GM23338 (cell line): ENCODE measurements around the gene RNASE8. TPM values are rescaled to one million over a fixed set of nuclear protein-coding genes. Genes with fewer than 3 reads are reported as not detected.

Experiments used
- ATAC-seq: fragments of 200-7000 bp; cut with Tn5 transposase; 3 replicates; pipeline ENCODE4 v1.9.1; 2020
- DNase-seq: peaks from one replicate; pipeline ENCODE4 v3.0.0-alpha.2; 2015; ENCODE audit warnings: low spot score
- H2AFZ ChIP-seq: fragments of 200-600 bp; sonication (generic); 2 replicates; pipeline ENCODE4 v1.8.0; 2016; ENCODE audit warnings: antibody characterized with exemption, mild to moderate bottlenecking, moderate library complexity
- H3F3A ChIP-seq: fragments of 200-600 bp; sonication (generic); replicated peaks from 2 replicates; pipeline ENCODE4 v1.8.0; 2017; ENCODE audit warnings: antibody characterized with exemption, mixed run types, low read depth
- H3K27ac ChIP-seq: fragments of 200-600 bp; sonication (generic); 2 replicates; pipeline ENCODE4 v1.6.1; 2016; ENCODE audit warnings: low read depth
- H3K27me3 ChIP-seq: fragments of 200-600 bp; sonication (generic); 2 replicates; pipeline ENCODE4 v1.8.0; 2016; ENCODE audit warnings: mild to moderate bottlenecking, mixed run types, moderate library complexity; ENCODE audit not compliant: insufficient read depth
- H3K36me3 ChIP-seq: fragments of 200-600 bp; sonication (generic); 2 replicates; pipeline ENCODE4 v1.8.0; 2016; ENCODE audit warnings: mild to moderate bottlenecking; ENCODE audit not compliant: insufficient read depth
- H3K4me1 ChIP-seq: fragments of 200-600 bp; sonication (generic); 2 replicates; pipeline ENCODE4 v1.8.0; 2016; ENCODE audit warnings: mild to moderate bottlenecking, moderate library complexity; ENCODE audit not compliant: insufficient read depth
- H3K4me2 ChIP-seq: fragments of 200-600 bp; sonication (generic); 2 replicates; pipeline ENCODE4 v1.7.1; 2017; ENCODE audit warnings: mixed run types
- H3K4me3 ChIP-seq: fragments of 200-600 bp; sonication (generic); 2 replicates; pipeline ENCODE4 v1.6.1; 2016; ENCODE audit warnings: mixed run types
- H3K79me2 ChIP-seq: fragments of 200-600 bp; sonication (generic); replicated peaks from 2 replicates; pipeline ENCODE4 v1.8.0; 2017; ENCODE audit warnings: mild to moderate bottlenecking; ENCODE audit not compliant: insufficient read depth
- H3K9me2 ChIP-seq: fragments of 200-600 bp; sonication (generic); 2 replicates; pipeline ENCODE4 v1.8.0; 2017; ENCODE audit not compliant: insufficient read depth
- H4K20me1 ChIP-seq: fragments of 200-600 bp; sonication (generic); replicated peaks from 2 replicates; pipeline ENCODE4 v1.8.0; 2017; ENCODE audit warnings: mild to moderate bottlenecking; ENCODE audit not compliant: insufficient read depth
- H3K27ac Mint-ChIP-seq: 2 replicates; pipeline ENCODE4 v1.8.0; 2020; ENCODE audit warnings: inconsistent platforms, mild to moderate bottlenecking, moderate library complexity, mixed read lengths
- H3K27me3 Mint-ChIP-seq: 3 replicates; pipeline ENCODE4 v1.8.0; 2022; ENCODE audit warnings: low read depth, mild to moderate bottlenecking, moderate library complexity, mixed read lengths, inconsistent platforms; ENCODE audit not compliant: insufficient read depth, poor library complexity
- H3K36me3 Mint-ChIP-seq: 3 replicates; pipeline ENCODE4 v1.8.0; 2021; ENCODE audit warnings: low read depth, mild to moderate bottlenecking, inconsistent platforms, moderate library complexity, mixed read lengths
- H3K4me1 Mint-ChIP-seq: 3 replicates; pipeline ENCODE4 v1.8.0; 2020; ENCODE audit warnings: mild to moderate bottlenecking, inconsistent platforms, mixed read lengths
- H3K4me3 Mint-ChIP-seq: 3 replicates; pipeline ENCODE4 v1.8.0; 2021; ENCODE audit warnings: moderate library complexity, mild to moderate bottlenecking, inconsistent platforms, mixed read lengths
- H3K9me3 Mint-ChIP-seq: 3 replicates; pipeline ENCODE4 v1.8.0; 2020; ENCODE audit warnings: moderate library complexity, mild to moderate bottlenecking, inconsistent platforms, mixed read lengths
- CREB1 ChIP-seq: fragments of 250-450 bp; sonication (Bioruptor Pico); IDR thresholded peaks from 2 replicates; pipeline ENCODE4 v1.5.0; 2020; ENCODE audit warnings: low read depth, mild to moderate bottlenecking, moderate library complexity
- EZH2 ChIP-seq: fragments of 200-600 bp; sonication (generic); IDR thresholded peaks from one replicate; pipeline ENCODE4 v1.8.0; 2017; ENCODE audit warnings: antibody characterized with exemption, mild to moderate bottlenecking, low read depth; ENCODE audit not compliant: unreplicated experiment
- POLR2AphosphoS5 ChIP-seq: IDR thresholded peaks from 2 replicates; pipeline ENCODE4 v1.6.1; 2016; ENCODE audit warnings: antibody characterized with exemption, low read depth
- ZNF462 ChIP-seq: fragments of 250-450 bp; sonication (Bioruptor Pico); IDR thresholded peaks from 2 replicates; pipeline ENCODE4 v1.5.0; 2020; ENCODE audit warnings: mild to moderate bottlenecking, moderate library complexity
- polyA plus RNA-seq: library from polyadenylated mRNA; unstranded; fragments of >200 nt; fragmentation: Nextera tagmentation; extraction: Ambion mirVana; gene quantifications from 2 replicates; pipeline ENCODE4 v1.2.1, GENCODE V29; 2016
- total RNA-seq: library from RNA; depleted of rRNA; stranded (reverse); fragments of >200 nt; shearing (Covaris generic); gene quantifications from 2 replicates; pipeline ENCODE4 v1.2.3, GENCODE V29; 2014
- TF ChIP-seq, protein P1 (sequence below), 2 experiments: fragments of 200-600 bp in 1 of 2; sonication (generic) in 1 of 2; conservative IDR thresholded peaks; 2 replicates each; pipeline versions ENCODE4 v1.5.1 to v1.6.1; 2016 to 2017; ENCODE audit warnings: antibody characterized with exemption in 2 of 2, low read depth in 2 of 2, mild to moderate bottlenecking in 2 of 2, moderate library complexity in 1 of 2

Gene RNASE8
- total and polyA plus RNA-seq, 2 experiments from 2014 or later = not detected

GRCh38 chr14:21083565-21084325, 26.1 kb downstream of the RNASE8 start (continued):
- no peak for TF ChIP-seq ZNF462
- TF ChIP-seq CREB1 = no peak
- TF ChIP-seq, protein P1, sequence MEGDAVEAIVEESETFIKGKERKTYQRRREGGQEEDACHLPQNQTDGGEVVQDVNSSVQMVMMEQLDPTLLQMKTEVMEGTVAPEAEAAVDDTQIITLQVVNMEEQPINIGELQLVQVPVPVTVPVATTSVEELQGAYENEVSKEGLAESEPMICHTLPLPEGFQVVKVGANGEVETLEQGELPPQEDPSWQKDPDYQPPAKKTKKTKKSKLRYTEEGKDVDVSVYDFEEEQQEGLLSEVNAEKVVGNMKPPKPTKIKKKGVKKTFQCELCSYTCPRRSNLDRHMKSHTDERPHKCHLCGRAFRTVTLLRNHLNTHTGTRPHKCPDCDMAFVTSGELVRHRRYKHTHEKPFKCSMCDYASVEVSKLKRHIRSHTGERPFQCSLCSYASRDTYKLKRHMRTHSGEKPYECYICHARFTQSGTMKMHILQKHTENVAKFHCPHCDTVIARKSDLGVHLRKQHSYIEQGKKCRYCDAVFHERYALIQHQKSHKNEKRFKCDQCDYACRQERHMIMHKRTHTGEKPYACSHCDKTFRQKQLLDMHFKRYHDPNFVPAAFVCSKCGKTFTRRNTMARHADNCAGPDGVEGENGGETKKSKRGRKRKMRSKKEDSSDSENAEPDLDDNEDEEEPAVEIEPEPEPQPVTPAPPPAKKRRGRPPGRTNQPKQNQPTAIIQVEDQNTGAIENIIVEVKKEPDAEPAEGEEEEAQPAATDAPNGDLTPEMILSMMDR (conservative IDR thresholded peaks at IDR 0.05; ENCODE audit: low read depth in 2 of 2) = no peak
- no peak for TF ChIP-seq EZH2
- TF ChIP-seq POLR2AphosphoS5 = no peak

DNA sequence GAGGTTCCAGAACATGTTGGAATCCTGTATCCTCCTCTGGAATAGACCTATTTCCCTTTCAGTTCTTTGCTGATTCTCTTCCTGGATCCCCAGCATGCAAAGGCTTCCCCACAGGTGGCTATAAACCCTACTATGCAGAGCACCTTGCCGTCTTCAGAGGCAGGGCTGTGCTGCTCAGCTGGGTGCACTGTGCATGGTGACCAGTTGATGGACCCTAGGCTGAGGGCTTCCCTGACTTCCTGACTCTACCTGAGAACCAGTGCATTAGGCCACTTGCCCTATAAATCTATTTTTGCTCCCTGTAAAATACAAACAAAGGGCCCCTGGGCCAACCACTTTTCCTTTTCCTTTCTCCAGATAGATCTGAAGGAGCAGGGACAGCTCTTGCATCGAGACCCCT, 26.8 kb downstream of the RNASE8 start:
- H3K27me3 ChIP-seq = no peaks in the 10 kb centered on the region

More for the DNA sequence above, 26.8 kb downstream of the RNASE8 start:
- H3K9me2 ChIP-seq = no peaks in the 10 kb centered on the region
- peaks cover 89% of the 10 kb centered on the region for H3K36me3 Mint-ChIP-seq
- H3K27me3 Mint-ChIP-seq = peaks cover 22% of the 10 kb centered on the region
- no peak overlapping the region for H3K27ac ChIP-seq
- no peak overlapping the region for H3K27ac Mint-ChIP-seq
- H3K9me3 Mint-ChIP-seq = peaks cover 4% of the 10 kb centered on the region; the same call in 2 of the 3 replicates
- H4K20me1 ChIP-seq = peaks cover 8% of the 10 kb centered on the region
- no peaks in the 10 kb centered on the region for H3K79me2 ChIP-seq
- H3K4me1 Mint-ChIP-seq = peaks cover 27% of the 10 kb centered on the region
- no peak overlapping the region for H3K4me2 ChIP-seq
- H3K36me3 ChIP-seq = peaks cover 14% of the 10 kb centered on the region; the same call in 1 of the 2 replicates
- TF ChIP-seq ZNF462 = no peak
- no peak for DNase-seq
- H3K4me3 ChIP-seq = no peak overlapping the region
- H2AFZ ChIP-seq = no peak overlapping the region
- peaks cover 7% of the 10 kb centered on the region; the same call in 1 of the 2 replicates for H3K4me1 ChIP-seq
- no peak for ATAC-seq
- H3K4me3 Mint-ChIP-seq = no peak overlapping the region
- peaks cover 16% of the 10 kb centered on the region; the same call in 1 of the 2 replicates for H3F3A ChIP-seq
